NCI-H1417 (cell line): ENCODE data around the gene PAWR.
"Not testable (repeated sequence)": the region's sequence is repeated elsewhere in the genome, so short reads cannot be mapped to it uniquely, and the experiment has no call there.

Experiments
- DNase-seq, 3 experiments: peaks; one replicate each; lab custom pipeline; 2025; lab: John Stamatoyannopoulos, UW

PAWR gene

DNA sequence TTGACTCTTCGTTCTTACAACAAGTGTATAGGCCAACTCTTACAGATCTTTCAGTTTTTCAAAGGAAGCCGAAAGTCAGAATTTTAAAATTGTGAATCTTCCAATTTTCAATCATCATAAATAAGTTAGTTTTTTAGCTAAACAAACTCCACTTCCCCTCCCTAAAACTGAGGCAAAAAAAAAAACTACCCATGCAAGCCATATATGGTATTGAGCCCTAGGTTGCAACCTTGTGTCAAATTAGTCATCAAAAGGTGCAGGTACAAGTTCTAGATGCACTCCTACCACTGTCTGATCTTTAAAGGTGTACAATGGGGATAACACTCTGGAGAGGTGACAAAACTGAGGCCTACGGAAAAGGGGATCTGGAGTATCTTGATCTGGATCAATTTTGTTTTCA, 97.9 kb downstream of the PAWR start:
- no peak for DNase-seq

- no peak for DNase-seq
Observed at GRCh38 chr12:79591988-79592387, 98.8 kb downstream of the PAWR start.

DNA sequence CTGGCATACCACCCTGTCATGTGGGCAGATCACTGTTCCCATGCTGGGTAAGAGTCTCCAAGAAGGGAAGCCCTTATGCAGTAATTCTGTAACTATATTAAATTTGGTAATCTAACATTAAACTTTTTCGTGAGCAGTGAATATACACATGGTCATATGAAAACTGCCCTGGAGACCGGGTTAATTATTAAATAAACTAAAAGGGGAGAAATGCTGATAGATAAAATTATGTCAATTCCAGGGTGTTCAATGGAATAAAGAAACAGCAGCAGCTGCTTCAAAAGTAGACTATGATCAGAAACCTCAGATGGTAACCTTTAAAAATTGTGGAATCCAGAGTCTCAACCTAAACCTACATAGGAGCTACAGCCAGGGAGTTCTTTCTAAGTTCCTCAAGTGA, 100.0 kb downstream of the PAWR start:
- no peak for DNase-seq

DNA sequence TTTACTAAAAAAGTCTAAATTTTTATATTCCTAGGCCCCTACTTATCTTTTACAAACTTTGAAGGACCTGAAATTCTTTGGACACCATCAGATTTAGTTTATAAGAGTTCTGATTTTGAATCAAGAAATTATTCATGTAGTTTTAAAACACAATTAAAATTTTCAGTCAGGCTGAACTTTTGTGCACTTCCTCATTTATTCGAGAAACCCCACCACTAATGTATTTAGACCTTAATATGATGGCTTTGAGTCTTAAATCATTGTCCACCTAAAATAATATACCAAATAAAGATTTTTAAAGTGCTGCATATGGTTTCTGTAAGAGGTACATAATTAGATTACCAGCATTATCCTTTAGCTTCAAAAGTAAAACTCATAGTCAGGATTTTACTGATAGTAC, 103.4 kb downstream of the PAWR start:
- no peak for DNase-seq

GRCh38 chr12:79585147-79585546, 105.6 kb downstream of the PAWR start:
- DNase-seq = no peak

DNA sequence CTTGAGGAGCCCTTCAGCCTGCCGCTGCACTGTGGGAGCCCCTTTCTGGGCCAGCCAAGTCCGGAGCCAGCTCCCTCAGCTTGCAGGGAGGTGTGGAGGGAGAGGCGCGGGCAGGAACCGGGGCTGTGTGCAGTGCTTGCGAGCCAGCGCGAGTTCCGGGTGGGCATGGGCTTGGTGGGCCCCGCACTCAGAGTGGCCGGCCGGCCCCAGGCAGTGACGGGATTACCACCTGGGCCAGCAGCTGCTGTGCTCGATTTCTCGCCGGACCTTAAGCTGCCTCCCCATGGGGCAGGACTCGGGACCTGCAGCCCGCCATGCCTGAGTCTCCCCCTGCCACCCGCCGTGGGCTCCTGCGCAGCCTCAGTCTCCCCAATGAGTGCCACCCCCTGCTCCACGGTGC, 116.9 kb downstream of the PAWR start:
- no peak for DNase-seq

GRCh38 chr12:79569679-79570078, 121.1 kb downstream of the PAWR start:
- no peak for DNase-seq

DNA sequence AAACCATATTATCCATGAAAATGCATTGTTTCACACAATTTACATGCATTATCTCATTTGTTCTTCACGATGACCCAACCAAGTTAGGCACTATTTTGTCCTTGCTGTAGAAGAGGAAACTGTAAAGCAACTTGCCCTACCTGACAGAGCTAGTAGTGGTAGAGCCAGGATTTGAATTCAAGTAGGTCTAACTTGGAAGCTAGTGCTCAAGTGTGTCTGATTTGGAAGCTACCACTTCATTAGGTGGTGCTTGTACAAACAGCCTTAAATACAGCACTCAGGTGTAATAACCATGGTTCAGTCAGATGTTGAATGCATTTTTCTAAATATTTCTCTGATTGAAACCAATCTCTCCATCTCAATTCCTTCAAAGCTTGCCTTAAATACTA, 123.6 kb downstream of the PAWR start:
- DNase-seq = no peak

DNA sequence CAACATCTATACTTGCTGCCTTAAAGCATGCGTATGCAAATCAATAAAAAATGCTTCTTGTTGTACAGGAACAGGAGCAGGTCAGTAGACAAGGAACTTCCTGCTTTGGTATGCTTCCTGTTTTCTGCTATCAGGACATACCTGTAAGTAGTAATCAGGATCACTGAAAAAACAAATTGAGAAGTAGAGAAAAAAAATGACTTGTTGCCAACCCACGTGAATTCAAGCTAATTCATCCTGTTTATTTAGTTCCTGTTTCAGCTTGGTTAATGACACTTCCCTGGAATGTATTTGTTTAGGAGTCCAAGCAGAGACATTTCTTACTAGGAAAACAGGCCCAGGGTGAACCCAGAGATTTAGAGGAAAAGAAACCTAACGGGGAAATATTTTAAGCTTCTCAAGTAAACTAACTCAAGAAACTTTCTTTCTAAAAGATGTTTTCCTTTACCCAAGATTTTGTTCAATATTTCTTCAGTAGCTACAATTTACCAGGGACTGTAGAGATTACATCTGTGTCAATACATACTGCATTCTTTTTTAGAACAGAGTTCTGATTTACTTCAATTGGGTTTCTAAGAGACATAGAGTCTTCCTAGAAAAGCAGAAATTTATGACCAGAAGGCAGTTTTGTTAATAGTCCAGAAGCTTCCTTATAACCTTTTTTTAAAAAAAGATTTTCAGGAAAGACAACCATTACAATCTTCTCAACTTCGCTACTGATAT, 124.2 kb downstream of the PAWR start:
- DNase-seq = peak in 1 of 3 experiments; percentile 13

GRCh38 chr12:79564727-79565350, 125.9 kb downstream of the PAWR start:
- DNase-seq = not testable (repeated sequence)

- no peak for DNase-seq
Observed at GRCh38 chr12:79563021-79563740, 127.6 kb downstream of the PAWR start.

DNA sequence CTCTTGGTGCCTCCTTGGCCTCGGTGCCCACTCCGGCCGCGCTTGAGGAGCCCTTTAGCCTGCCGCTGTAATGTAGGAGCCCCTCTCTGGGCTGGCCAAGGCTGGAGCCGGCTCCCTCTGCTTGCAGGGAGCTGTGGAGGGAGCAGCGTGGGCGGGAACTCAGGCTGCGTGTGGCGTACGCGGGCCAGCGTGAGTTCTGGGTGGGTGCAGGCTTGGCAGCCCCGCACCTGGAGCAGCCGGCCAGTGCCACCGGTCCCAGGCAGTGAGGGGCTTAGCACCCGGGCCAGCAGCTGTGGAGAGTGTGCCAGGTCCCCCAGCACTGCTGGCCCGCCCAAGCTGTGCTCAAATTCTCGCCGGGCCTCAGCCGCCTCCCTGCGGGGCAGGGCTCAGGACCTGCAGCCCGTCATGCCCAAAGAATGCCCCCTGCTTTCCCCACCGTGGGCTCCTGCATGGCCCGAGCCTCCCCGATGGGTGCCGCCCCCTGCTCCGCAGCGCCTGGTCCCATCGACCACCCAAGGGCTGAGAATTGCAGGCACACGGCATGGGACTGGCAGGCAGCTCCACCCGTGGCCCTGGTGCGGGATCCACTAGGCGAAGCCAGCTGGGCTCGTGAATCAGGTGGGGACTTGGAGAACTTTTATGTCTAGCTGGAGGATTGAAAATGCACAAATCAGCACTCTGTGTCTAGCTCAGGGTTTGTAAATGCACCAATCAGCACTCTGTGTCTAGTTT, 129.2 kb downstream of the PAWR start:
- DNase-seq = no peak

- no peak for DNase-seq
Observed at GRCh38 chr12:79560225-79560889, 130.4 kb downstream of the PAWR start.

GRCh38 chr12:79559591-79559990, 131.2 kb downstream of the PAWR start:
- DNase-seq = no peak

DNA sequence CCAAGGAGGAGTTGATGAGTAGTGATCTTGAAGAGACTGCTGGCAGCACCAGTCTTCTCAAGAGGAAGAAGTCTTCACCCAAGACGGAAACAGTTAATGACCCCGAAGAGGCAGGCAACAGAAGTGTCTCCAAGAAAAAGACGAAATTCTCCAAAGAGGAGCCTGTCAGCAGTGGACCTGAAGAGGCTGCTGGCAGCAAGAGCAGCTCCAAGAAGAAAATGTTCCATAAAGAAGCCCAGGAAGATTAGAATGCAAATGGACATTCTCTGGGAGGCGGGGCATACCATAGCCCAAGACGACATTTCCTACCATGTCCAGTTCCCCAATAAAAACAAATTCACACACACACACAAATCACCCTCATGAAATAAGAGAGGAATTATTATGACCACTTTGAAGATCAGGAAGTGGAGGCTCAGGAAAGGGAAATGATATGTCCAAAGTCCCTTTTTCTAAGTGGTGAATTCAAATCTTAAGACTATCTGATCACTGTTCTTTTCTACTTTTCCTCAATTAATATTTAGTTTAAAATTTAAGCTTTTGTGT, 131.8 kb downstream of the PAWR start:
- DNase-seq = no peak

DNA sequence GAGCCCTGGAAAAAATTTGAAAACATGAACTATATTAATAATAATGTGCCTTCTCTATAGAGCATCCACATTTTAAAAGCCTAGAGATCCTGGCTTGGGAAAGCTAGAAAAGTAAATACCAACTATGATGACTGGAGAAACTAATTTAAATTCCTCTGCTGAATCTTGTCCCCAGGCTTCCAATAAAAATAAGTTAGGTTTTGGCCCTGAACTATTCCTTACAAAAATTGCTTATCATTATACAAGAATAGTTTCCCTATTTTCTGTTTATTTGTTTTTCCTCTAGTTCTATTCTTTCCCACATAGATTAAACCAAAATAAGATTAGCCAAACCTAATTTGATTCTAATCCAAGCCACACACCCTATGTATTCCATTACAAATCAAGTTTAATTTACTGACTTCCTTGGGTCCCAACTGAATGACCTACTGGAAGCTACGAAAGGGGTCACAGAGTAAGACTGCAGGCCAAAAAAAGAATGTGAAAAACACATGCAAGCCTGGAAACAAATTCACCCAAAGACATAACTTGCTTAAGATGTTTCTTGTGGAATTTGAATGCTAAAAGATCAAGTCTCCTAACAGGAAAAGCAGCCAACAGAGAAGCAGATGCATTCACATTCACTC, 133.0 kb downstream of the PAWR start:
- DNase-seq = no peak

- DNase-seq = peak in 1 of 3 experiments; percentile 68
Observed at GRCh38 chr12:79555028-79555925, 135.5 kb downstream of the PAWR start.

DNA sequence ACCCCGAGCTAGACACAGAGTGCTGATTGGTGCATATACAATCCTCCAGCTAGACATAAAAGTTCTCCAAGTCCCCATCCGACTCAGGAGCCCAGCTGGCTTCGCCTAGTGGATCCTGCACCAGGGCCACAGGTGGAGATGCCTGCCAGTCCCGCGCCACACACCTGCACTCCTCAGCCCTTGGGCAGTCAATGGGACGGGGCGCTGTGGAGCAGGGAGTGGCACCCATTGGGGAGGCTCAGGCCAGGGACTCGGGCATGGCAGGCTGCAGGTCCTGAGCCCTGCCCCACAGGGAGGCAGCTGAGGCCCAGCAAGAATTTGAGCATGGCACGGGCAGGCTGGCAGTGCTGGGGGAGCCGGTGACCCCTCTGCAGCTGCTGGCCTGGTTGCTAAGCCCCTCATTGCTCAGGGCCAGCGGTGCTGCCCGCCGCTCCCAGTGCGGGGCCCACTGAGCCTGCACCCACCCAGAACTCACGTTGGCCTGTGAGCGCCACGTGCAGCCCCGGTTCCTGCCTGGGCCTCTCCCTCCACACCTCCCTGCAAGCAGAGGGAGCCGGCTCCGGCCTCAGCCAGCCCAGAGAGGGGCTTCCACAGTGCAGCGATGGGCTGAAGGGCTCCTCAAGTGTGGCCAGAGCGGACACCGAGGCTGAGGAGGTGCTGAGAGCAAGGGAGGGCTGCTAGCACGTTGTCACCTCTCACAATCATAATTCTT, 136.7 kb downstream of the PAWR start:
- DNase-seq = no peak

GRCh38 chr12:79552192-79552591, 138.6 kb downstream of the PAWR start:
- no peak for DNase-seq
